HEK293 (cell line): Measurements from ENCODE around the gene GALNT2.
A peak's percentile ranks its signal among the peaks of the same experiment; 100 is the strongest.

ENCODE experiments used
- CTCF ChIA-PET: fragments of 350-600 bp; formaldehyde crosslinking; extraction: SDS; loops from one replicate; lab custom pipeline; 2021; ENCODE audit warnings: antibody characterized with exemption; lab: Yijun Ruan, JAX
- POLR2A ChIA-PET: fragments of 300-600 bp; formaldehyde crosslinking; extraction: SDS; loops from one replicate; lab custom pipeline; 2020; ENCODE audit warnings: antibody characterized with exemption, inconsistent platforms; lab: Yijun Ruan, JAX
- H3K27ac ChIP-seq: fragments of 200-500 bp; sonication (Bioruptor generic); 2 replicates; pipeline ENCODE4 v1.5.1; 2014; ENCODE audit warnings: low read depth, low read length, control low read depth, inconsistent platforms; ENCODE audit errors: extremely low read depth
- H3K36me3 ChIP-seq, 2 experiments: fragments of 200-500 bp in 1 of 2; sonication (Bioruptor generic) in 1 of 2; 1 replicate in 1 of 2; 2 replicates in 1 of 2; pipeline ENCODE4 v1.5.1; 2014 to 2017; ENCODE audit warnings: inconsistent platforms in 2 of 2, low read length in 2 of 2; ENCODE audit not compliant: control insufficient read depth in 2 of 2, insufficient read depth in 1 of 2
- H3K4me1 ChIP-seq: fragments of 200-500 bp; sonication (Bioruptor generic); 2 replicates; pipeline ENCODE4 v1.5.1; 2014; ENCODE audit warnings: mild to moderate bottlenecking, low read length, inconsistent platforms; ENCODE audit not compliant: control insufficient read depth, insufficient read depth
- H3K4me3 ChIP-seq: 2 replicates; pipeline ENCODE4 v1.5.1; 2011; ENCODE audit warnings: low read depth, mild to moderate bottlenecking, control low read depth, low read length, moderate library complexity
- H3K9me3 ChIP-seq: fragments of 200-500 bp; sonication (Bioruptor generic); 2 replicates; pipeline ENCODE4 v1.5.1; 2014; ENCODE audit warnings: low read depth, low read length, inconsistent platforms; ENCODE audit not compliant: control insufficient read depth, insufficient read depth
- HOXA7 ChIP-seq: sonication (generic); formaldehyde crosslinking; IDR thresholded peaks from 2 replicates; pipeline ENCODE4 v1.8.1; 2022; ENCODE audit warnings: missing genetic modification reagents, borderline replicate concordance
- OVOL3 ChIP-seq: fragments of 450-650 bp; formaldehyde crosslinking; IDR thresholded peaks from 2 replicates; pipeline ENCODE4 v1.5.1; 2016; ENCODE audit warnings: missing biosample characterization, missing genetic modification characterization
- SCRT2 ChIP-seq: fragments of 450-650 bp; formaldehyde crosslinking; IDR thresholded peaks from 2 replicates; pipeline ENCODE4 v1.5.1; 2016; ENCODE audit warnings: missing biosample characterization, missing genetic modification characterization
- TRIM28 ChIP-seq: IDR thresholded peaks from 2 replicates; pipeline ENCODE4 v1.6.1; 2011; ENCODE audit warnings: low read length, control low read depth, borderline replicate concordance
- ZEB2 ChIP-seq: fragments of 450-650 bp; formaldehyde crosslinking; IDR thresholded peaks from 2 replicates; pipeline ENCODE4 v1.5.1; 2016; ENCODE audit warnings: missing biosample characterization, missing genetic modification characterization
- ZIC2 ChIP-seq: fragments of 450-650 bp; formaldehyde crosslinking; IDR thresholded peaks from 2 replicates; pipeline ENCODE4 v1.5.1; 2016; ENCODE audit warnings: missing biosample characterization, missing genetic modification characterization
- ZNF114 ChIP-seq: fragments of 450-650 bp; formaldehyde crosslinking; IDR thresholded peaks from 2 replicates; pipeline ENCODE4 v1.5.0; 2017; ENCODE audit warnings: missing biosample characterization, missing genetic modification characterization
- ZNF175 ChIP-seq: fragments of 450-650 bp; formaldehyde crosslinking; IDR thresholded peaks from 2 replicates; pipeline ENCODE4 v1.5.1; 2016; ENCODE audit warnings: missing biosample characterization, missing genetic modification characterization
- ZNF214 ChIP-seq: fragments of 450-650 bp; formaldehyde crosslinking; IDR thresholded peaks from 2 replicates; pipeline ENCODE4 v1.5.1; 2017; ENCODE audit warnings: missing biosample characterization, mild to moderate bottlenecking, missing genetic modification characterization, borderline replicate concordance
- ZNF23 ChIP-seq: fragments of 450-650 bp; formaldehyde crosslinking; IDR thresholded peaks from 2 replicates; pipeline ENCODE4 v1.5.1; 2016; ENCODE audit warnings: missing biosample characterization, missing genetic modification characterization, borderline replicate concordance
- ZNF239 ChIP-seq: fragments of 450-650 bp; formaldehyde crosslinking; IDR thresholded peaks from 2 replicates; pipeline ENCODE4 v1.5.1; 2016; ENCODE audit warnings: missing biosample characterization, missing genetic modification characterization
- ZNF433 ChIP-seq: fragments of 450-650 bp; formaldehyde crosslinking; IDR thresholded peaks from 2 replicates; pipeline ENCODE4 v1.5.1; 2016; ENCODE audit warnings: missing biosample characterization, missing genetic modification characterization, low read depth
- ZNF529 ChIP-seq: fragments of 450-650 bp; formaldehyde crosslinking; IDR thresholded peaks from 2 replicates; pipeline ENCODE4 v1.5.1; 2017; ENCODE audit warnings: missing genetic modification characterization, missing biosample characterization; ENCODE audit not compliant: insufficient replicate concordance
- ZNF610 ChIP-seq: fragments of 450-650 bp; formaldehyde crosslinking; IDR thresholded peaks from 2 replicates; pipeline ENCODE4 v1.5.1; 2016; ENCODE audit warnings: missing biosample characterization, missing genetic modification characterization, borderline replicate concordance
- ZNF621 ChIP-seq: fragments of 450-650 bp; formaldehyde crosslinking; IDR thresholded peaks from 2 replicates; pipeline ENCODE4 v1.5.1; 2017; ENCODE audit warnings: missing biosample characterization, missing genetic modification characterization
- ZNF664 ChIP-seq: fragments of 450-650 bp; formaldehyde crosslinking; IDR thresholded peaks from 2 replicates; pipeline ENCODE4 v1.5.1; 2016; ENCODE audit warnings: missing biosample characterization, missing genetic modification characterization
- ZNF677 ChIP-seq: fragments of 450-650 bp; IDR thresholded peaks from 2 replicates; pipeline ENCODE4 v1.5.0; 2018; ENCODE audit warnings: missing biosample characterization, mild to moderate bottlenecking, missing genetic modification characterization, moderate library complexity
- ZNF747 ChIP-seq: fragments of 450-650 bp; formaldehyde crosslinking; IDR thresholded peaks from 2 replicates; pipeline ENCODE4 v1.5.1; 2016; ENCODE audit warnings: missing biosample characterization, missing genetic modification characterization
- ZNF768 ChIP-seq: fragments of 450-650 bp; formaldehyde crosslinking; IDR thresholded peaks from 2 replicates; pipeline ENCODE4 v1.5.1; 2018; ENCODE audit warnings: missing biosample characterization, mild to moderate bottlenecking, missing genetic modification characterization
- ZSCAN16 ChIP-seq: fragments of 450-650 bp; formaldehyde crosslinking; IDR thresholded peaks from 2 replicates; pipeline ENCODE4 v1.5.1; 2016; ENCODE audit warnings: missing biosample characterization, missing genetic modification characterization
- TF ChIP-seq, protein P1 (sequence below): fragments of 450-650 bp; formaldehyde crosslinking; IDR thresholded peaks from 2 replicates; pipeline ENCODE4 v1.5.1; 2016; ENCODE audit warnings: missing biosample characterization, missing genetic modification characterization
- TF ChIP-seq, protein P2 (sequence below): fragments of 450-650 bp; formaldehyde crosslinking; IDR thresholded peaks from 2 replicates; pipeline ENCODE4 v1.5.1; 2016; ENCODE audit warnings: missing biosample characterization, missing genetic modification characterization

Gene GALNT2

DNA sequence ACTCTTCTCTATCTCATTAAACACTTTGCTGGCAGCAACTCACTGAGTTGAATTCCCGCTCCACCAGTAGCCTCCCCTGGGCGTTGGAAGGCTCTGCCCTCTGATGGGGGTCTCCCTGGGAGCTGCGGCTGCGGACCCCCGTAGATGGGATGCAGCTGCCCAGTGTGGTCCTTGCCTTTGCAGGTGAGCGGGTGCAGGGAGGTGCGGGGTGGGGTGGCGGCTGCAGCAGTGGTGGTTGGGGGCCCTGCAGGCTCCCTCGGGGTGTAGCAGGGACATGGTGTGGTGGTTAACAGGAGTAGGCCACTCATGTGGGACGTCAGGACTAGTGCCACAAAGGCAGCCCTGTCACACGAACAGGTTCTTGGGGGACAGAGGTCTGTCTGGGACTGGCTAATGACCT, 42.0 kb downstream of the GALNT2 start:
- TF ChIP-seq, protein P1, sequence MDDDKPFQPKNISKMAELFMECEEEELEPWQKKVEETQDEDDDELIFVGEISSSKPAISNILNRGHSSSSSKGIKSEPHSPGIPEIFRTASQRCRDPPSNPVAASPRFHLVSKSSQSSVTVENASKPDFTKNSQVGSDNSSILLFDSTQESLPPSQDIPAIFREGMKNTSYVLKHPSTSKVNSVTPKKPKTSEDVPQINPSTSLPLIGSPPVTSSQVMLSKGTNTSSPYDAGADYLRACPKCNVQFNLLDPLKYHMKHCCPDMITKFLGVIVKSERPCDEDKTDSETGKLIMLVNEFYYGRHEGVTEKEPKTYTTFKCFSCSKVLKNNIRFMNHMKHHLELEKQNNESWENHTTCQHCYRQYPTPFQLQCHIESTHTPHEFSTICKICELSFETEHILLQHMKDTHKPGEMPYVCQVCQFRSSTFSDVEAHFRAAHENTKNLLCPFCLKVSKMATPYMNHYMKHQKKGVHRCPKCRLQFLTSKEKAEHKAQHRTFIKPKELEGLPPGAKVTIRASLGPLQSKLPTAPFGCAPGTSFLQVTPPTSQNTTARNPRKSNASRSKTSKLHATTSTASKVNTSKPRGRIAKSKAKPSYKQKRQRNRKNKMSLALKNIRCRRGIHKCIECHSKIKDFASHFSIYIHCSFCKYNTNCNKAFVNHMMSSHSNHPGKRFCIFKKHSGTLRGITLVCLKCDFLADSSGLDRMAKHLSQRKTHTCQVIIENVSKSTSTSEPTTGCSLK (tag by site-specific recombination): no peak
- no peak for TF ChIP-seq ZNF214 (tag by site-specific recombination)
- TF ChIP-seq ZNF610 (tag by site-specific recombination): no peak
- TF ChIP-seq ZNF747: no peak
- TF ChIP-seq ZNF23: no peak
- TF ChIP-seq ZNF114 (tag by site-specific recombination): no peak
- TF ChIP-seq, protein P2, sequence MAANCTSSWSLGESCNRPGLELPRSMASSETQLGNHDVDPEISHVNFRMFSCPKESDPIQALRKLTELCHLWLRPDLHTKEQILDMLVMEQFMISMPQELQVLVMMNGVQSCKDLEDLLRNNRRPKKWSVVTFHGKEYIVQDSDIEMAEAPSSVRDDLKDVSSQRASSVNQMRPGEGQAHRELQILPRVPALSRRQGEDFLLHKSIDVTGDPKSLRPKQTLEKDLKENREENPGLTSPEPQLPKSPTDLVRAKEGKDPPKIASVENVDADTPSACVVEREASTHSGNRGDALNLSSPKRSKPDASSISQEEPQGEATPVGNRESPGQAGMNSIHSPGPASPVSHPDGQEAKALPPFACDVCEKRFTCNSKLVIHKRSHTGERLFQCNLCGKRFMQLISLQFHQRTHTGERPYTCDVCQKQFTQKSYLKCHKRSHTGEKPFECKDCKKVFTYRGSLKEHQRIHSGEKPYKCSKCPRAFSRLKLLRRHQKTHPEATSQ (tag by site-specific recombination): no peak
- no peak for TF ChIP-seq ZNF768 (tag by site-specific recombination)
- no peak for TF ChIP-seq ZNF239 (tag by site-specific recombination)
- no peak for TF ChIP-seq ZNF621
- no peak for TF ChIP-seq HOXA7 (CRISPR knock-in tag)
- TF ChIP-seq OVOL3: no peak
- TF ChIP-seq ZEB2 (tag by site-specific recombination): no peak
- TF ChIP-seq ZNF433 (tag by site-specific recombination): no peak
- no peak for TF ChIP-seq TRIM28
- no peak for TF ChIP-seq ZIC2 (tag by site-specific recombination)
- TF ChIP-seq ZNF529 (tag by site-specific recombination): no peak
- TF ChIP-seq SCRT2 (tag by site-specific recombination): no peak
- CTCF ChIA-PET: interaction anchor here (1.0 to 1.8 kb wide), 2 partner anchors 12 to 39 kb away, joined by 3 to 11 read pairs; no protein-coding TSS in a partner anchor
- Histone ChIP-seq H3K27ac (no peak overlapping the region), H3K4me3 (no peak overlapping the region), H3K4me1 (peaks cover 24% of the 10 kb centered on the region), H3K36me3 (no peaks in the 10 kb centered on the region), H3K9me3 (no peaks in the 10 kb centered on the region)
- POLR2A ChIA-PET: no interaction called here

DNA sequence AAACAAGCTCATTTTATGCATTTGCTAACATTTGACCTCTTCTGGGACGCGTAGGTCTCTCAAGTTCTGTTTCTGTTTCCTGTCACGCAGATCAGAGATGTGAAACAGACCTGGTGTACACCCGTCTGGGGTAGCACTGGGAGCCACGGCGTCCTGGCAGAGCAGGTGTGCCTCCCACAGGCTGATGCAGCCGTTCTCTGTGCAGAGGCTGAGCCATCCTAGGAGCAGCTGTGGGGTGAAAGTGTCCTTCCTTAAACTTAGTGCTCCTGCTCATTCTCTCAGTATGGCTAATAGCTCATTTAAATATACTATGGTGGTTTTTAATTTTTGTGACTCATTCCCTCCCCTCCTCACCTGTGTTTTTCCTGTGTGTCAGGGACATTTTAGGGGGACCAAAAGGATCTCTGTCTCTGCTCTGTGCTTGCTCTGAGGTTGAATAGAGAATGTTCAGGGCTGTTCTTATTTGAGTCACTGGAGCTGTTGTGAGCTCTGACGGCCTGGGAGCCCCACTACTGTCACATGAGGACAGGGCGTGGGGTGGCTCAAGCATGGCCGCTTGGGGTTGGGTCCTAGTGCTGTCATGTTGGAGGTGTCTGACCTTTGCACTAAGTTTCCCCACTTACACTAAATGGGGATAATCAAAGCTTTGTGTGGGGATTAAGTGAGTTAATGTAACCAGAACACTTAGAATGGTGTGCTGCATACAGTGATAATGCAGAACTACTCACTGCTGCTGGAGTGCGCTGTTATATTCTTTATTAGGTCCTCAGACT, 43.0 kb downstream of the GALNT2 start:
- CTCF ChIA-PET: interaction anchor here (0.6 to 1.8 kb wide), 4 partner anchors 11 to 169 kb away, joined by 3 to 11 read pairs (median 3); no protein-coding TSS in a partner anchor
- no peaks in the 10 kb centered on the region for H3K36me3 ChIP-seq

More for the DNA sequence above, 43.0 kb downstream of the GALNT2 start:
- no peak overlapping the region for H3K27ac ChIP-seq
- H3K9me3 ChIP-seq: no peaks in the 10 kb centered on the region
- H3K4me1 ChIP-seq: peaks cover 14% of the 10 kb centered on the region
- POLR2A ChIA-PET: no interaction called here
- TF ChIP-seq ZNF529 (tag by site-specific recombination): no peak
- peak; percentile 91 for TF ChIP-seq ZNF677
- TF ChIP-seq ZNF175 (tag by site-specific recombination): no peak
- peak; percentile 25; the same call in 1 of the 2 replicates for TF ChIP-seq ZNF664 (tag by site-specific recombination)
- 0 out of 2 replicates have a peak, but pooled peaks have one; percentile 48 for TF ChIP-seq ZSCAN16 (tag by site-specific recombination)
- H3K4me3 ChIP-seq: no peak overlapping the region
